T-helper 2 cell treated with Interferon-gamma antibody and Interleukin-4, amounts not matched to agents 100 ng/mL and 5 ng/mL, for 36 hours (primary cell): ENCODE results near the gene OR8H3. TPM values are rescaled to one million over a fixed set of nuclear protein-coding genes. Genes with fewer than 3 reads are reported as not detected.
"Not testable (repeated sequence)": the region's sequence is repeated elsewhere in the genome, so short reads cannot be mapped to it uniquely, and the experiment has no call there.

ENCODE experiments used
- intact Hi-C: fragments of 100-400 bp; cut with micrococcal nuclease; formaldehyde crosslinking; loops from one replicate; pipeline ENCODE4 v1.15.1; 2023
- total RNA-seq: library from RNA; stranded (reverse); gene quantifications from 2 replicates; pipeline ENCODE4 v1.2.3, GENCODE V29; 2022

OR8H3 gene, protein sequence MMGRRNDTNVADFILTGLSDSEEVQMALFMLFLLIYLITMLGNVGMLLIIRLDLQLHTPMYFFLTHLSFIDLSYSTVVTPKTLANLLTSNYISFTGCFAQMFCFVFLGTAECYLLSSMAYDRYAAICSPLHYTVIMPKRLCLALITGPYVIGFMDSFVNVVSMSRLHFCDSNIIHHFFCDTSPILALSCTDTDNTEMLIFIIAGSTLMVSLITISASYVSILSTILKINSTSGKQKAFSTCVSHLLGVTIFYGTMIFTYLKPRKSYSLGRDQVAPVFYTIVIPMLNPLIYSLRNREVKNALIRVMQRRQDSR
- not detected in 2 replicates for total RNA-seq

DNA sequence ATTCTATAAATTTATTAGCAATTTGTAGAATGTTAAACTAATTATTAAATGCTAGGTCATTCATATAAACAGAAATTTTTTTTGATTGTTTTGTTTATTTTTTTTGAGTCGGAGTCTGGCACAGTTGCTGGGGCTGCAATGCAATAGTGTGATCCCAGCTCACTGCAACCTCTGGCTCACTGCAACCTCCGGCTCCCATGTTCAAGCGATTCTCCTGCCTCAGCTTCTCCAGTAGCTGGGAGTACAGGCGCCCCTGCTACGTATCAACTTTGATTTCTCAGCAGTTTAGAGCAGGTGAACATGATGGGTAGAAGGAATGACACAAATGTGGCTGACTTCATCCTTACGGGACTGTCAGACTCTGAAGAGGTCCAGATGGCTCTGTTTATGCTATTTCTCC is at the start of gene OR8H3:
TSS of gene OR8H3 (plus strand) at position 301 of the 400 bp plus-strand sequence. CDS start at position 301, 0 bp downstream.
- intact Hi-C loops: no loop called here

- intact Hi-C loops: no loop called here
Measured at GRCh38 chr11:56089697-56090096, 32.5 kb upstream of the OR8H3 start.

DNA sequence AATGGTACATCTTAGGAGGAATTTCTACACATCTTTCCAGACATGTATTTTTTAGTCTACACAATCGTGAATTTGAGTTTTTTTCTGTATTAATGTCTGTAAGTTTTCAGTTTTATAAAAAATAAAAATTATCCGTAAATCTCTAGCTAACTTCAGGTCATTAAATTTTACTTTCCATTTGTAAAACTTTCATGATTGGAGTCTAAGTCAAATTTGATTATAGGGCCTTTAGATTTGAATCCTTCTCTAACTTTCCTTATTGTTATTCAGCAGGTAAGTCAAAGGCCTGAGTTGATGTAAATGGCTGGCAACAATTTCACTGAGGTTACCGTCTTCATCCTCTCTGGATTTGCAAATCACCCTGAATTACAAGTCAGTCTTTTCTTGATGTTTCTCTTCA is 29.2 kb upstream of the OR8H3 start, which contains the start of gene OR8I2:
TSS of gene OR8I2 (plus strand) at position 301 of the 400 bp plus-strand sequence. CDS start at position 301, 0 bp downstream.
- intact Hi-C loops: no loop called here

DNA sequence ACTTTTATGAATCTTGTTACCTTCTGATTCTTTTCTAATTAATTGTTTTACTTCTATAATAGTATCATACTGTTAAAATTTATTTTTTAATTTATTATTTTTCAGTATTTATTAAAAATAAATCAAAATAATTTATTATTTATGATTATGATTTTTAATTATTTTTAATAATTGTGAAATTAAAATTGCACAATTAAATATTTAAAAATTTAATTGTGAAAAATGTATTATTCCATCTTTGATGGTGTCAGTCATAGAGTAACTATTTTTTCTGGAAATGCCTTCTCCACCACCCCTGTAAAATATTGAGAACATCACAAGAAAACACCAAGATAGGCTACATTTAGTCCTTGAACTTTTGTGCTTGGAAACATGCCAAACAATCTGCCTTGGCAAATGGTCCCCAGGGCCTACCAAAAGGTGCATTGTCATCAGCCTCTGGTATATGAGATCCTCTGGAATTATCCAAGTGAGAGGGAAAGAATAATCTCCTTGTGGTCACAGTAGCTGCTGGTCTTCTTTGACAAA is 18.9 kb upstream of the OR8H3 start, which contains the start of gene OR8H2:
TSS of gene OR8H2 (plus strand) at position 478 of the 528 bp plus-strand sequence. CDS start 1,356 bp downstream, outside the sequence.
- intact Hi-C loops: no loop called here

GRCh38 chr11:56140151-56140661 is 18.0 kb downstream of the OR8H3 start, which contains the start of gene OR8J3:
Gene OR8J3 (minus strand): TSS chr11:56140201. CDS start chr11:56137718, 2,483 bp downstream.
- intact Hi-C loops: no loop called here

DNA sequence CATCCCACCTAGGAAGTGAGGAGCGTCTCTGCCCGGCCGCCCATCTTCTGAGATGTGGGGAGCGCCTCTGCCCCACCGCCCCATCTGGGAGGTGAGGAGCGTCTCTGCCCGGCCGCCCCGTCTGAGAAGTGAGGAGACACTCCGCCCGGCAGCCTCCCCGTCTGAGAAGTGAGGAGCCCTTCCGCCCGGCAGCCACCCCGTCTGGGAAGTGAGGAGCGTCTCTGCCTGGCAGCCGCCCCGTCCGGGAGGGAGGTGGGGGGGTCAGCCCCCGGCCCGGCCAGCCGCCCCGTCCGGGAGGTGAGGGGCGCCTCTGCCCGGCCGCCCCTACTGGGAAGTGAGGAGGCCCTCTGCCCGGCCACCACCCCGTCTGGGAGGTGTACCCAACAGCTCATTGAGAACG is 21.5 kb downstream of the OR8H3 start:
- intact Hi-C loops: not testable (repeated sequence)

DNA sequence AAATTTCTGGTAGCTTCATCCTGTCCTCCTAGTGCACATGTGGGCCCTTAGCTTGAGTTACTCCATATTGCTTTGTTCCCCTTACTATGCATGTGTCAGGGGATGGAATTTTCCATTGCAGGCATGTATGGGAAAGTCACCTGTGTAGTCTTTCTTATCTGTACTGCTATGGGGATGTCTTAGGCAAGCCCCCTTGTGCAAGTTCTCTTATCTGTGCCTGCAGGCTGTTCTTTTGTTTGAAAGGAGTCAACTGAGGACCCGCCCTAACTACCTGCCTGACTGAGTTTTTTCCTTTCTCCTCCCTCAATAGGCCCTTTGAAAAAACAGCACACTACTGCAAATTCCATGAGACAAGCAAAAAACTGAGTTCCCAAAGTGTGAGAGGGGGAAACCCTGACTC is 29.2 kb downstream of the OR8H3 start:
- intact Hi-C loops: no loop called here

DNA sequence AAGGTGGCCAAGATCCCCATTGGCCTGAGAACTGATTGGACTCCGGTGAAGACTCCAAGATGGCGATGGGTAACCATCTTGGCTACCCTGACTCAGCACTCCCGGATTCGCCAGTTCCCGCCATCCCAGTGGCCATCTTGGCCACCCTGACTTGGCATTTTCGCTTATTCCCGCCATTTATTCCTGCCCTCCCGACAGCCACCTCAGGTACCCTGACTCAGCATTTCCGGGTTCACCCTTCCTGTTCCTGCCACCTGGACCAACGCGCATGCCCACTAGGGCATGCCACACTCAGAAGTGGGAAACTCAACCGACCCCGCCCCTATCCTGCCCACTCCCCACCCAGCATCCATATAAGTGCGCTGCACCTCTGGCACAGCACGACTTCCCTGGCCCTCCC is 30.2 kb downstream of the OR8H3 start:
- intact Hi-C loops: no loop called here

DNA sequence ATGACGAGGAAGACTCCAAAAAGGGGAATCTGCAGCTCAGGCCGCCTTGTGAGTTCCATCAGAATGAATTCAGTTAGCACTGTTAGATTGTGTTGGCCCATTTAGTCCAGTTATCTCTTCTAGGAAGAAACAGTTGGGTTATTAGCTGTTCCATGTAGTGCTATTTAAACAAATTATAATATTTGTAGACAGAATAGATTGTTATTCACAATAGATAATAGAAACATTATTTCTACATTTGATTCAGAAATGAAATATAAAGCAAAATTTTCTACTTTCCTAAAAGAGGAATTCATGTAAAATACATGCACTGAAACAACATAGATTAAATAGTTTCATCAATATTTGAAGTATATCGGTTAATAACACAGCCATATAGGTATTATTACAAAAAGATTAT is 38.0 kb downstream of the OR8H3 start, which contains the start of gene OR8K5:
TSS of gene OR8K5 (minus strand) at position 101 of the 400 bp plus-strand sequence. CDS start at position 101, 0 bp downstream.
- intact Hi-C loops: no loop called here

DNA sequence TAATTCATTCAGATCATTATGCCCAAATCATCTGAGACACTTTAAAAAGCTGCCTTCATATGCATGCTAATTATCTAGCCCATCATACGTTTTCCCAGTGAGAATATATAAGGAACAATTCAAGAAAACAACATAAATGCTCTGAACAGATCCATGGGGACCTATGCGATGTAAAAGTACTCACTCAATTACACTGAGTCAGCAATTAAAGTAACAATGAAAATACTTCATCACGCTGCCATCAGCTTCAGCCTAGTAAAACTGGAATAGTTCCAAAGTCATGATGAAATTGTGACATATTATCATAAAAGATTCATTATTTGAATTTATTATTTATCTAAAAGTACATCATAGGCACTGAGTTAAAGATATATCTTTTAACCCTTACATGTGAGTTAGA is 41.6 kb downstream of the OR8H3 start:
- intact Hi-C loops: no loop called here

GRCh38 chr11:56172256-56172830 is 50.2 kb downstream of the OR8H3 start:
- intact Hi-C loops: no loop called here

Other genes starting within 250 kb of the OR8H3 start
- gene TRIM51, start 239.1 kb upstream of the OR8H3 start, total RNA-seq: not detected in 2 replicates
- not detected in 2 replicates for gene OR5W2, start 207.8 kb upstream of the OR8H3 start, total RNA-seq
- gene OR5I1, start 186.0 kb upstream of the OR8H3 start, total RNA-seq: not detected in 2 replicates
- not detected in 2 replicates for gene OR10AG1, start 152.4 kb upstream of the OR8H3 start, total RNA-seq
- gene OR5F1, start 127.7 kb upstream of the OR8H3 start, total RNA-seq: not detected in 2 replicates
- not detected in 2 replicates for gene OR5AS1, start 94.7 kb upstream of the OR8H3 start, total RNA-seq
- not detected in 2 replicates for gene OR8I2, start 29.1 kb upstream of the OR8H3 start, total RNA-seq
- gene OR8H2, start 18.7 kb upstream of the OR8H3 start, total RNA-seq: not detected in 2 replicates
- gene OR8J3, start 17.8 kb downstream of the OR8H3 start, total RNA-seq: not detected in 2 replicates
- not detected in 2 replicates for gene OR8K5, start 37.9 kb downstream of the OR8H3 start, total RNA-seq
- not detected in 2 replicates for gene OR5J2, start 54.2 kb downstream of the OR8H3 start, total RNA-seq
- gene OR5T2, start 111.9 kb downstream of the OR8H3 start, total RNA-seq: not detected in 2 replicates
- not detected in 2 replicates for gene OR5T3, start 129.9 kb downstream of the OR8H3 start, total RNA-seq
- gene OR5T1, start 151.8 kb downstream of the OR8H3 start, total RNA-seq: not detected in 2 replicates
- not detected in 2 replicates for gene OR8H1, start 169.9 kb downstream of the OR8H3 start, total RNA-seq
- gene OR8K3, start 192.8 kb downstream of the OR8H3 start, total RNA-seq: not detected in 2 replicates
- not detected in 2 replicates for gene OR8K1, start 223.7 kb downstream of the OR8H3 start, total RNA-seq
- not detected in 2 replicates for gene OR8J1, start 231.9 kb downstream of the OR8H3 start, total RNA-seq